HL-60 (cell line): ENCODE measurements around the gene NRXN3.

Source experiments
- DNase-seq, 2 experiments: peaks; one replicate each; pipeline ENCODE4 v3.0.0-alpha.2; 2010 to 2020; ENCODE audit warnings: low read depth in 1 of 2, low spot score in 1 of 2
- H3K27ac ChIP-seq: fragments of 250-450 bp; sonication (Bioruptor Pico); replicated peaks from 2 replicates; pipeline ENCODE4 v1.5.1; 2020; ENCODE audit warnings: mild to moderate bottlenecking, moderate library complexity
- H3K27me3 ChIP-seq: fragments of 250-450 bp; sonication (Bioruptor Pico); 2 replicates; pipeline ENCODE4 v1.5.1; 2021; ENCODE audit warnings: mild to moderate bottlenecking, moderate library complexity; ENCODE audit not compliant: insufficient read depth, poor library complexity, severe bottlenecking
- H3K4me3 ChIP-seq: replicated peaks from 2 replicates; pipeline ENCODE4 v1.5.1; 2011; ENCODE audit warnings: mild to moderate bottlenecking, control low read depth, low read length; ENCODE audit not compliant: insufficient read depth
- CTCF ChIP-seq: IDR thresholded peaks from one replicate; pipeline ENCODE4 v1.5.1; 2011; ENCODE audit warnings: low read length, control low read depth, inconsistent platforms; ENCODE audit not compliant: insufficient read depth
- GABPA ChIP-seq: IDR thresholded peaks from 2 replicates; pipeline ENCODE4 v1.6.1; 2012; ENCODE audit warnings: low read depth
- POLR2AphosphoS5 ChIP-seq: IDR thresholded peaks from 2 replicates; pipeline ENCODE4 v1.6.1; 2012; ENCODE audit warnings: low read depth
- REST ChIP-seq: IDR thresholded peaks from 2 replicates; pipeline ENCODE4 v1.6.1; 2012; ENCODE audit warnings: low read depth; ENCODE audit not compliant: insufficient replicate concordance
- SPI1 ChIP-seq: IDR thresholded peaks from 2 replicates; pipeline ENCODE4 v1.6.1; 2012; ENCODE audit warnings: low read depth, mild to moderate bottlenecking, borderline replicate concordance

Gene NRXN3

GRCh38 chr14:78690836-78691235 is 520.7 kb downstream of the NRXN3 start:
- no peak overlapping the region for H3K4me3 ChIP-seq
- H3K27me3 ChIP-seq, result no peaks in the 10 kb centered on the region
- no peak overlapping the region for H3K27ac ChIP-seq
- no peak for DNase-seq
- TF ChIP-seq REST, result no peak
- no peak for TF ChIP-seq SPI1
- TF ChIP-seq POLR2AphosphoS5, result no peak
- TF ChIP-seq GABPA, result no peak
- TF ChIP-seq CTCF, result no peak

GRCh38 chr14:78697341-78697740 is 527.2 kb downstream of the NRXN3 start:
- Histone ChIP-seq H3K27ac (no peak overlapping the region), H3K27me3 (no peaks in the 10 kb centered on the region), H3K4me3 (no peak overlapping the region)
- no peak for DNase-seq
- TF ChIP-seq GABPA (no peak), CTCF (no peak), POLR2AphosphoS5 (no peak), SPI1 (no peak), REST (no peak)

- H3K27me3 ChIP-seq, result no peaks in the 10 kb centered on the region
- no peak overlapping the region for H3K4me3 ChIP-seq
- TF ChIP-seq GABPA, result no peak
- TF ChIP-seq SPI1, result no peak
- no peak for TF ChIP-seq REST
- TF ChIP-seq CTCF, result no peak
- no peak for TF ChIP-seq POLR2AphosphoS5
- no peak overlapping the region for H3K27ac ChIP-seq
- DNase-seq, result no peak
Measured at GRCh38 chr14:78698991-78699390, 528.8 kb downstream of the NRXN3 start.
